Body of pancreas (tissue), 4 donors: ENCODE results near the gene VAMP3.

ENCODE experiments used
- POLR2A ChIP-seq, 3 donors: fragments of 450-650 bp; IDR thresholded peaks; one replicate each; pipeline ENCODE4 v1.6.1; 2016; ENCODE audit warnings: antibody characterized with exemption in 3 of 3, mild to moderate bottlenecking in 2 of 3
- TF ChIP-seq, protein P1 (sequence below), 7 experiments: fragments of 450-650 bp in 4 of 7; fragments of 200-600 bp in 3 of 7; sonication (generic) in 3 of 7; IDR thresholded peaks; one replicate each; pipeline ENCODE4 v1.5.1; 2016 to 2019; ENCODE audit warnings: antibody characterized with exemption in 7 of 7

- TF ChIP-seq, protein P1, sequence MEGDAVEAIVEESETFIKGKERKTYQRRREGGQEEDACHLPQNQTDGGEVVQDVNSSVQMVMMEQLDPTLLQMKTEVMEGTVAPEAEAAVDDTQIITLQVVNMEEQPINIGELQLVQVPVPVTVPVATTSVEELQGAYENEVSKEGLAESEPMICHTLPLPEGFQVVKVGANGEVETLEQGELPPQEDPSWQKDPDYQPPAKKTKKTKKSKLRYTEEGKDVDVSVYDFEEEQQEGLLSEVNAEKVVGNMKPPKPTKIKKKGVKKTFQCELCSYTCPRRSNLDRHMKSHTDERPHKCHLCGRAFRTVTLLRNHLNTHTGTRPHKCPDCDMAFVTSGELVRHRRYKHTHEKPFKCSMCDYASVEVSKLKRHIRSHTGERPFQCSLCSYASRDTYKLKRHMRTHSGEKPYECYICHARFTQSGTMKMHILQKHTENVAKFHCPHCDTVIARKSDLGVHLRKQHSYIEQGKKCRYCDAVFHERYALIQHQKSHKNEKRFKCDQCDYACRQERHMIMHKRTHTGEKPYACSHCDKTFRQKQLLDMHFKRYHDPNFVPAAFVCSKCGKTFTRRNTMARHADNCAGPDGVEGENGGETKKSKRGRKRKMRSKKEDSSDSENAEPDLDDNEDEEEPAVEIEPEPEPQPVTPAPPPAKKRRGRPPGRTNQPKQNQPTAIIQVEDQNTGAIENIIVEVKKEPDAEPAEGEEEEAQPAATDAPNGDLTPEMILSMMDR (IDR thresholded peaks at IDR 0.05), result no peak
- TF ChIP-seq POLR2A (IDR thresholded peaks at IDR 0.05), result no peak
These were observed 765 bp downstream of the VAMP3 start for GRCh38 chr1:7771823-7772299.
